Adrenal gland (tissue), 19 donors: ENCODE measurements around the gene HNRNPH3. TPM values are rescaled to one million over a fixed set of nuclear protein-coding genes. Genes with fewer than 3 reads are reported as not detected.

Experiments
- DNase-seq, 7 donors: peaks; one replicate each; pipeline ENCODE4 v3.0.0-alpha.2; 2019 to 2020
- H3K27ac ChIP-seq, 5 donors: fragments of 200-600 bp; sonication (generic) in 4 of 5; 1 replicate in 3 of 5; 2 replicates in 2 of 5; pipeline versions ENCODE4 v1.5.1 to v1.8.0; 2016 to 2020; ENCODE audit warnings: mild to moderate bottlenecking in 1 of 5
- H3K27me3 ChIP-seq: fragments of 200-600 bp; 2 replicates; pipeline ENCODE4 v1.8.0; 2021
- H3K36me3 ChIP-seq, 2 donors: fragments of 200-600 bp; replicated peaks in 1 of 2; 1 replicate in 1 of 2; 2 replicates in 1 of 2; pipeline versions ENCODE4 v1.5.1 to v1.8.0; 2018 to 2022
- H3K4me1 ChIP-seq, 2 donors: fragments of 200-600 bp; replicated peaks in 1 of 2; 1 replicate in 1 of 2; 2 replicates in 1 of 2; pipeline versions ENCODE4 v1.5.1 to v1.8.0; 2018 to 2021
- H3K4me3 ChIP-seq, 4 donors: fragments of 200-600 bp; sonication (generic) in 3 of 4; one replicate each; pipeline ENCODE4 v1.5.1; 2016 to 2018
- H3K9me3 ChIP-seq, 3 donors: fragments of 200-600 bp; sonication (generic) in 1 of 3; replicated peaks in 1 of 3; 1 replicate in 2 of 3; 2 replicates in 1 of 3; pipeline versions ENCODE4 v1.5.1 to v1.8.0; 2016 to 2021
- POLR2A ChIP-seq, 2 donors: fragments of 450-650 bp; IDR thresholded peaks; one replicate each; pipeline ENCODE4 v1.6.1; 2017; ENCODE audit warnings: antibody characterized with exemption in 2 of 2, mild to moderate bottlenecking in 2 of 2, moderate library complexity in 1 of 2
- WGBS, 4 donors: extraction: QIAGEN DNeasy Blood & Tissue Kit in 2 of 4; methylation state at CpG; one replicate each; pipeline versions ENCODE4 v1.1.5 to v1.1.7; 2013 to 2017; 5-methylcytosine and 5-hydroxymethylcytosine counted together
- intact Hi-C, 2 donors: fragments of 100-400 bp; cut with DNase I; formaldehyde crosslinking; loops; one replicate each; pipeline versions ENCODE4 v1.14.1 to v1.15.0; 2022 to 2023
- long read RNA-seq, 10 donors: library from polyadenylated mRNA in 3 of 10; unstranded in 2 of 10; stranded (forward) in 1 of 10; transcript quantifications; one replicate each; pipeline ENCODE4 v2.0.0 and lab custom pipeline, GENCODE V29; 2021 to 2026
- polyA plus RNA-seq, 3 donors: library from polyadenylated mRNA; stranded (reverse); fragments of 200-250 nt in 2 of 3; fragments of 350-450 nt in 1 of 3; fragmentation: Illumina TruSeq in 1 of 3; extraction: RNeasy Lipid Tissue Mini Kit (QIAGEN cat#74804) in 1 of 3; gene quantifications; one replicate each; pipeline ENCODE4 v1.2.3, GENCODE V29; 2013 to 2014
- total RNA-seq, 9 donors: library from RNA; depleted of rRNA in 4 of 9; stranded (reverse); fragments of >200 nt in 4 of 9; fragments of 120-200 nt in 1 of 9; fragmentation: NEBNext Ultra II Directional in 1 of 9; extraction: Animal tissue kit (Norgen Biotek cat#: 25700) in 1 of 9; gene quantifications; one replicate each; pipeline versions ENCODE4 v1.1.0 to v1.2.4, GENCODE V29; 2013 to 2023
- TF ChIP-seq, protein P1 (sequence below), 6 experiments: fragments of 450-650 bp in 4 of 6; fragments of 200-600 bp in 2 of 6; sonication (generic) in 1 of 6; IDR thresholded peaks; 1 replicate in 5 of 6; 2 replicates in 1 of 6; pipeline versions ENCODE4 v1.5.1 to v1.8.0; 2016 to 2021; ENCODE audit warnings: antibody characterized with exemption in 6 of 6, mild to moderate bottlenecking in 2 of 6, moderate library complexity in 1 of 6
- donor health status: healthy with polysubstance abuse.
- donor health status: Bipolar disorder and iron deficiency.
- donor health status: DM: yes; HTN: yes; CAD: no.
- donor health status: DM: no; HTN: no; CAD: no.
- donor health status: DM: no; HTN: no; CAD: no.
- donor health status: DM: yes; HTN: yes; CAD: no.

The HNRNPH3 gene, protein sequence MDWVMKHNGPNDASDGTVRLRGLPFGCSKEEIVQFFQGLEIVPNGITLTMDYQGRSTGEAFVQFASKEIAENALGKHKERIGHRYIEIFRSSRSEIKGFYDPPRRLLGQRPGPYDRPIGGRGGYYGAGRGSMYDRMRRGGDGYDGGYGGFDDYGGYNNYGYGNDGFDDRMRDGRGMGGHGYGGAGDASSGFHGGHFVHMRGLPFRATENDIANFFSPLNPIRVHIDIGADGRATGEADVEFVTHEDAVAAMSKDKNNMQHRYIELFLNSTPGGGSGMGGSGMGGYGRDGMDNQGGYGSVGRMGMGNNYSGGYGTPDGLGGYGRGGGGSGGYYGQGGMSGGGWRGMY
- 100 to 1,000 TPM in 1 of 9 donors, 10 to 100 TPM in 8; 12.9 to 113 (median 34.3) TPM for total RNA-seq
- polyA plus RNA-seq = 100 to 1,000 TPM; 126 to 291 (median 237) TPM
- long read RNA-seq, donor 1, transcript HNRNPH3-201 (10 exons, 2,339 nt) = minor isoform, 13 of 115 reads
- long read RNA-seq, donor 1, transcript HNRNPH3-208 (7 exons, 2,704 nt) = major isoform, 17 of 115 reads
- long read RNA-seq, donor 1, partial matches to known transcripts = 69 of 115 reads
- long read RNA-seq, donor 1, other reads (novel, unspliced or antisense) = 10 of 115 reads
- long read RNA-seq, donor 2, transcript HNRNPH3-208 (7 exons, 2,704 nt) = major isoform, 22 of 76 reads
- long read RNA-seq, donor 2, transcript HNRNPH3-201 (10 exons, 2,339 nt) = minor isoform, 5 of 76 reads
- long read RNA-seq, donor 2, partial matches to known transcripts = 36 of 76 reads
- long read RNA-seq, donor 2, other reads (novel, unspliced or antisense) = 7 of 76 reads
- long read RNA-seq, donor 3, transcript HNRNPH3-201 (10 exons, 2,339 nt) = major isoform, 6 of 41 reads
- long read RNA-seq, donor 3, partial matches to known transcripts = 20 of 41 reads
- long read RNA-seq, donor 3, other reads (novel, unspliced or antisense) = 8 of 41 reads
- long read RNA-seq, donor 4, transcript HNRNPH3-201 (10 exons, 2,339 nt) = major isoform, 15 of 44 reads
- long read RNA-seq, donor 4, partial matches to known transcripts = 7 of 44 reads
- long read RNA-seq, donor 4, other reads (novel, unspliced or antisense) = 20 of 44 reads
- long read RNA-seq, donor 5, transcript HNRNPH3-202 (10 exons, 1,332 nt) = minor isoform, 9 of 124 reads
- long read RNA-seq, donor 5, transcript HNRNPH3-201 (10 exons, 2,339 nt) = major isoform, 42 of 124 reads
- long read RNA-seq, donor 5, partial matches to known transcripts = 5 of 124 reads
- long read RNA-seq, donor 5, other reads (novel, unspliced or antisense) = 66 of 124 reads
- long read RNA-seq, donor 6, transcript HNRNPH3-201 (10 exons, 2,339 nt) = major isoform, 8 of 32 reads
- long read RNA-seq, donor 6, partial matches to known transcripts = 3 of 32 reads
- long read RNA-seq, donor 6, other reads (novel, unspliced or antisense) = 18 of 32 reads
- long read RNA-seq, donor 7, transcript HNRNPH3-208 (7 exons, 2,704 nt) = major isoform, 6 of 30 reads
- long read RNA-seq, donor 7, partial matches to known transcripts = 15 of 30 reads
- long read RNA-seq, donor 7, other reads (novel, unspliced or antisense) = 0 of 30 reads
- long read RNA-seq, donor 8, transcript HNRNPH3-202 (10 exons, 1,332 nt) = minor isoform, 5 of 154 reads
- long read RNA-seq, donor 8, transcript HNRNPH3-201 (10 exons, 2,339 nt) = minor isoform, 10 of 154 reads
- long read RNA-seq, donor 8, transcript HNRNPH3-208 (7 exons, 2,704 nt) = major isoform, 23 of 154 reads
- long read RNA-seq, donor 8, partial matches to known transcripts = 98 of 154 reads
- long read RNA-seq, donor 8, other reads (novel, unspliced or antisense) = 15 of 154 reads
- long read RNA-seq, donor 9, transcript HNRNPH3-201 (10 exons, 2,339 nt) = minor isoform, 7 of 59 reads
- long read RNA-seq, donor 9, transcript HNRNPH3-208 (7 exons, 2,704 nt) = major isoform, 9 of 59 reads
- long read RNA-seq, donor 9, partial matches to known transcripts = 27 of 59 reads
- long read RNA-seq, donor 9, other reads (novel, unspliced or antisense) = 12 of 59 reads
- long read RNA-seq, donor 10, transcript HNRNPH3-208 (7 exons, 2,704 nt) = major isoform, 15 of 27 reads
- long read RNA-seq, donor 10, partial matches to known transcripts = 6 of 27 reads
- long read RNA-seq, donor 10, other reads (novel, unspliced or antisense) = 0 of 27 reads

DNA sequence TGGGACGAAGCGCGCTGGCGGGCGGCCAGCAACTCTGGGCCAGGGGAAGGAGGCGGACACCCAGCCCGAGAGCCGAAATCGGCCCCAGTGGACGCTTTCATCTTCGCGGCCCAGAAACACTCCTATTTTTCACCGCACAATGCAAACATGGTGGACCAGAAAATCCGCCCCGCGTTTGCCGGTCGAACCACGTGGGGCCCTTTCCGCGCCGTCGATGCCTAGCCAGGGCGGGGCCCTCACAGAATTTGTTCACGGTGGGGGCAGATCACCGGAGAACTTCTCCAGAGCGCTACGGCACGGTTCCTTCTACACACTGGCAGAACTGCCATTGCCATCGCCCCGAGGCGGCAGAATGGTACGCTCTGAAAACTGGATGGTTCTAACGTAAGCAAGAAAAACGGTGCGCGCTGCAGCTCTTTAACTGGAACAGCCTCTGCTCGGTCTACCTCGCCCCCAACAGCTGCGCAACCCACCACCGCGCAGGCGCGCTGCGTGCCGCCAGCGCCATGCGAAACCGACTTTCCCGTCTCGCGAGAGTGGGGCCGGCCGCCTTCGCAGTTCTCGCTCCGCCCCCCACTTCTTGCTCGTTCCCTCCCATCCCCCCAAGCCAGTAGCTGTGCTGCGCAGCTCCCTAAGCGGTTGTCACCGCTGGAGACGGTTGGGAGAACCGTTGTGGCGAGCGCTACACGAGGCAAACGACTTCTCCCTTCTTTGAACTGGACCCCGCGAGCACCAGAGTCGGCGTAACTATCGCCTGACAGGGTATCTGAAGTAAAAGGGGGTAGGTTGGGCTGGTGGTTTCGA is at the start of gene HNRNPH3:
Gene HNRNPH3, plus strand, starts transcription at position 610 of the 804 bp plus-strand sequence. CDS start 5,158 bp downstream, outside the sequence.
- no peaks in the 10 kb centered on the region for H3K9me3 ChIP-seq
- H3K27me3 ChIP-seq = no peaks in the 10 kb centered on the region
- WGBS, 4 donors = 0 to 1% (median 1%) methylated on average over 26 to 73 of the region's 73 CpGs
- H3K4me1 ChIP-seq = peaks cover 42 to 57% of the 10 kb centered on the region in 2 donors
- DNase-seq = peak; percentile 97 to 99 (median 99)
- H3K36me3 ChIP-seq = no peaks in the 10 kb centered on the region
- peak within 1 kb of the TSS; percentile 98 to 100 (median 99) for H3K27ac ChIP-seq
- peak within 1 kb of the TSS; percentile 76 to 98 (median 84) for H3K4me3 ChIP-seq
- intact Hi-C loops = no loop called here
- peak; percentile 98 to 100 for TF ChIP-seq POLR2A (IDR thresholded peaks at IDR 0.05)
- TF ChIP-seq, protein P1, sequence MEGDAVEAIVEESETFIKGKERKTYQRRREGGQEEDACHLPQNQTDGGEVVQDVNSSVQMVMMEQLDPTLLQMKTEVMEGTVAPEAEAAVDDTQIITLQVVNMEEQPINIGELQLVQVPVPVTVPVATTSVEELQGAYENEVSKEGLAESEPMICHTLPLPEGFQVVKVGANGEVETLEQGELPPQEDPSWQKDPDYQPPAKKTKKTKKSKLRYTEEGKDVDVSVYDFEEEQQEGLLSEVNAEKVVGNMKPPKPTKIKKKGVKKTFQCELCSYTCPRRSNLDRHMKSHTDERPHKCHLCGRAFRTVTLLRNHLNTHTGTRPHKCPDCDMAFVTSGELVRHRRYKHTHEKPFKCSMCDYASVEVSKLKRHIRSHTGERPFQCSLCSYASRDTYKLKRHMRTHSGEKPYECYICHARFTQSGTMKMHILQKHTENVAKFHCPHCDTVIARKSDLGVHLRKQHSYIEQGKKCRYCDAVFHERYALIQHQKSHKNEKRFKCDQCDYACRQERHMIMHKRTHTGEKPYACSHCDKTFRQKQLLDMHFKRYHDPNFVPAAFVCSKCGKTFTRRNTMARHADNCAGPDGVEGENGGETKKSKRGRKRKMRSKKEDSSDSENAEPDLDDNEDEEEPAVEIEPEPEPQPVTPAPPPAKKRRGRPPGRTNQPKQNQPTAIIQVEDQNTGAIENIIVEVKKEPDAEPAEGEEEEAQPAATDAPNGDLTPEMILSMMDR (IDR thresholded peaks at IDR 0.05) = peak in 4 of 6 experiments; percentile 8 to 52 (median 32)

DNA sequence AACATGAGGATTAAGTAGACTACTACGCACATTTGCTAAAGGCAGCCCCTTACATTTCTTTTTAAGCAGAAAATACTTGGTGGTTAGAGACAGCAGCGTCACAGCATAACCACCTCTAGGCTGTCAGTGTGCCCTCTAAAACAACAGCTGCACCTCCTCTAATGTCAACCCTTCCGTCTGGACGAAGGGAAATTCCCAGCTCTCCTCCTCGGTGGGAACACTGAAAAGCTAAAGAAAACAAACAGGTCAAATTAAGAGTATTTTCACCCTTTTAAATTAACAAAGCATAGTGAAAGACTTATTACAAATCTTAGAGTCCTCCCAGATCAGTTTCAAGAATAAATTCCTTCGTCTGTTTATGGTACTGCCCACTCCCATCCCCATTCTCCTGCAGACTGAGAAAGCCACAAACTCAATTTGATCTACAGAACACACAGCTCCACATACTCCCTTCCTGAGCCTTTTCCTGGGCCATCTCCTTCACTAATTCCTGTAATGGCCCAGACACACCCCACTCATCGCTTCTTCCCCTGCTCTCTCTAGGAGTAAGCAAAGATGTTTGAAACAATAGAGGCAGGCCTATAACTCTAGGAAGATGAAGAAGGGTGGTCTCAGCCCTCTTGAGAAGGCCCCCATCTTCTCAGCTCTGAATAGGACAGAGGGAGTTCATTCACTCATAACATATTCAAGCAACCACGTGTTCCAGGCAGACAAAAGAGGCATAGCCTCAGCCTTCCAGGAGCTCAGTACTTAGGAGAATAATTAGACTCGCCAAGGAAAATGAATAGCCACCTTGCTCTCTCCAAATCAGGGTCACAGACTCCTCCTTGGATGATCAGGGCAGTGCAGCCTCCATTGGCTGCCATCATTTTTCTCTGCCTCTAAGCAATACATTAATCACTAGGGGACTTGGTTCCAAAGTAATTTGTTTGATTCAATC is 47.5 kb upstream of the HNRNPH3 start:
- no peaks in the 10 kb centered on the region for H3K9me3 ChIP-seq
- no peaks in the 10 kb centered on the region for H3K27me3 ChIP-seq
- no peaks in the 10 kb centered on the region for H3K36me3 ChIP-seq
- intact Hi-C loops = no loop called here
- no peak overlapping the region for H3K27ac ChIP-seq
- H3K4me3 ChIP-seq = no peak overlapping the region
- 70 to 80% (median 76%) methylated on average over 8 to 9 of the region's 9 CpGs for WGBS, 4 donors
- DNase-seq = no peak
- no peaks in the 10 kb centered on the region for H3K4me1 ChIP-seq
- no peak for TF ChIP-seq POLR2A (IDR thresholded peaks at IDR 0.05)
- TF ChIP-seq, protein P1 (IDR thresholded peaks at IDR 0.05) = no peak
